IMR-90 (cell line): ENCODE data around the gene ADAMTS13.

Experiments
- BHLHE40 ChIP-seq: fragments of 150-350 bp; IDR thresholded peaks from 2 replicates; pipeline ENCODE4 v1.6.1; 2016; ENCODE audit warnings: mild to moderate bottlenecking, low read depth, low read length
- FOS ChIP-seq: fragments of 150-350 bp; IDR thresholded peaks from 2 replicates; pipeline ENCODE4 v1.6.1; 2016; ENCODE audit warnings: low read depth, low read length
- MAFK ChIP-seq: IDR thresholded peaks from 2 replicates; pipeline ENCODE4 v1.6.1; 2012; ENCODE audit warnings: low read depth, low read length, improper control_type of control experiment
- MAZ ChIP-seq: IDR thresholded peaks from 2 replicates; pipeline ENCODE4 v1.6.1; 2012; ENCODE audit warnings: low read depth, mild to moderate bottlenecking, low read length, improper control_type of control experiment, moderate library complexity, borderline replicate concordance
- POLR2A ChIP-seq: IDR thresholded peaks from 2 replicates; pipeline ENCODE4 v1.6.1; 2012; ENCODE audit warnings: mild to moderate bottlenecking, low read depth, low read length
- RAD21 ChIP-seq: IDR thresholded peaks from 2 replicates; pipeline ENCODE4 v1.6.1; 2012; ENCODE audit warnings: low read length, improper control_type of control experiment
- RCOR1 ChIP-seq: IDR thresholded peaks from 2 replicates; pipeline ENCODE4 v1.6.1; 2012; ENCODE audit warnings: mild to moderate bottlenecking, low read length, improper control_type of control experiment; ENCODE audit not compliant: insufficient replicate concordance
- RFX5 ChIP-seq: IDR thresholded peaks from 2 replicates; pipeline ENCODE4 v1.8.0; 2012; ENCODE audit warnings: low read depth, mild to moderate bottlenecking, low read length, moderate library complexity
- SMC3 ChIP-seq: fragments of 150-350 bp; IDR thresholded peaks from 2 replicates; pipeline ENCODE4 v1.6.1; 2016; ENCODE audit warnings: low read depth, mild to moderate bottlenecking, antibody characterized with exemption, low read length, moderate library complexity
- TF ChIP-seq, protein P1 (sequence below): conservative IDR thresholded peaks from 2 replicates; pipeline ENCODE4 v1.5.1; 2012; ENCODE audit warnings: mild to moderate bottlenecking, low read depth, low read length, improper control_type of control experiment
- TF ChIP-seq, protein P2 (sequence below): fragments of 150-350 bp; IDR thresholded peaks from 2 replicates; pipeline ENCODE4 v1.6.1; 2016; ENCODE audit warnings: low read depth, mild to moderate bottlenecking, low read length, moderate library complexity, borderline replicate concordance
- TF ChIP-seq, protein P3 (sequence below): fragments of 150-350 bp; IDR thresholded peaks from 2 replicates; pipeline ENCODE4 v1.6.1; 2017; ENCODE audit warnings: mild to moderate bottlenecking, antibody characterized with exemption, low read length, low read depth

DNA sequence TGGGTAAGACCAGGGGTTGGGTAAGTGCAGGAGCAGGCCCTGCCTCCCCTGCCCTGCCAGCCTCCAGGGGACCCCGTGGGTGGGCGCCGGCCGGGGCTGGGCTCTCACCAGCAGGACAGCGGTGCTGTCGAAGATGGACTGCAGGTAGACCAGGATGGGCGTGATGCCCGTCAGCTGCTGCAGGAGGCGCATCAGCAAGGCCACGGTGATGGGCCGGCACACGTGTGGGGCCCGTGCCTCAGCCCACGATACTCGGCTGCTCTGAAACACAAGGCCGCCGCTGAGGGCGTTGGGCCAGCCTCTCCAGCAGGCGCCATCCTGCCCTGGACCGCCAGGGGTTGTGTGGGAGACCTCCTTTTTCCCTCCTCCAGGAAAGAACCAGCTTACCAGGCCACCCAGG lies 52.7 kb downstream of the ADAMTS13 start:
- TF ChIP-seq, protein P1, sequence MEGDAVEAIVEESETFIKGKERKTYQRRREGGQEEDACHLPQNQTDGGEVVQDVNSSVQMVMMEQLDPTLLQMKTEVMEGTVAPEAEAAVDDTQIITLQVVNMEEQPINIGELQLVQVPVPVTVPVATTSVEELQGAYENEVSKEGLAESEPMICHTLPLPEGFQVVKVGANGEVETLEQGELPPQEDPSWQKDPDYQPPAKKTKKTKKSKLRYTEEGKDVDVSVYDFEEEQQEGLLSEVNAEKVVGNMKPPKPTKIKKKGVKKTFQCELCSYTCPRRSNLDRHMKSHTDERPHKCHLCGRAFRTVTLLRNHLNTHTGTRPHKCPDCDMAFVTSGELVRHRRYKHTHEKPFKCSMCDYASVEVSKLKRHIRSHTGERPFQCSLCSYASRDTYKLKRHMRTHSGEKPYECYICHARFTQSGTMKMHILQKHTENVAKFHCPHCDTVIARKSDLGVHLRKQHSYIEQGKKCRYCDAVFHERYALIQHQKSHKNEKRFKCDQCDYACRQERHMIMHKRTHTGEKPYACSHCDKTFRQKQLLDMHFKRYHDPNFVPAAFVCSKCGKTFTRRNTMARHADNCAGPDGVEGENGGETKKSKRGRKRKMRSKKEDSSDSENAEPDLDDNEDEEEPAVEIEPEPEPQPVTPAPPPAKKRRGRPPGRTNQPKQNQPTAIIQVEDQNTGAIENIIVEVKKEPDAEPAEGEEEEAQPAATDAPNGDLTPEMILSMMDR = no peak
- no peak for TF ChIP-seq MAZ
- TF ChIP-seq BHLHE40 = no peak
- TF ChIP-seq RCOR1 = no peak
- no peak for TF ChIP-seq POLR2A
- no peak for TF ChIP-seq RAD21
- TF ChIP-seq FOS = no peak
- TF ChIP-seq, protein P2, sequence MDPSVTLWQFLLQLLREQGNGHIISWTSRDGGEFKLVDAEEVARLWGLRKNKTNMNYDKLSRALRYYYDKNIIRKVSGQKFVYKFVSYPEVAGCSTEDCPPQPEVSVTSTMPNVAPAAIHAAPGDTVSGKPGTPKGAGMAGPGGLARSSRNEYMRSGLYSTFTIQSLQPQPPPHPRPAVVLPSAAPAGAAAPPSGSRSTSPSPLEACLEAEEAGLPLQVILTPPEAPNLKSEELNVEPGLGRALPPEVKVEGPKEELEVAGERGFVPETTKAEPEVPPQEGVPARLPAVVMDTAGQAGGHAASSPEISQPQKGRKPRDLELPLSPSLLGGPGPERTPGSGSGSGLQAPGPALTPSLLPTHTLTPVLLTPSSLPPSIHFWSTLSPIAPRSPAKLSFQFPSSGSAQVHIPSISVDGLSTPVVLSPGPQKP = no peak
- TF ChIP-seq, protein P3, sequence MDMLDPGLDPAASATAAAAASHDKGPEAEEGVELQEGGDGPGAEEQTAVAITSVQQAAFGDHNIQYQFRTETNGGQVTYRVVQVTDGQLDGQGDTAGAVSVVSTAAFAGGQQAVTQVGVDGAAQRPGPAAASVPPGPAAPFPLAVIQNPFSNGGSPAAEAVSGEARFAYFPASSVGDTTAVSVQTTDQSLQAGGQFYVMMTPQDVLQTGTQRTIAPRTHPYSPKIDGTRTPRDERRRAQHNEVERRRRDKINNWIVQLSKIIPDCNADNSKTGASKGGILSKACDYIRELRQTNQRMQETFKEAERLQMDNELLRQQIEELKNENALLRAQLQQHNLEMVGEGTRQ = no peak
- TF ChIP-seq RFX5 = no peak
- no peak for TF ChIP-seq MAFK
- TF ChIP-seq SMC3 = no peak
